Medulla oblongata (tissue), 1 donor: Measurements from ENCODE around the gene CIART.
"Not testable (repeated sequence)": the region's sequence is repeated elsewhere in the genome, so short reads cannot be mapped to it uniquely, and the experiment has no call there.

ENCODE experiments used
- DNase-seq: peaks from one replicate; pipeline ENCODE4 v3.0.0-alpha.2; 2015; ENCODE audit errors: extremely low spot score

The CIART gene

DNA sequence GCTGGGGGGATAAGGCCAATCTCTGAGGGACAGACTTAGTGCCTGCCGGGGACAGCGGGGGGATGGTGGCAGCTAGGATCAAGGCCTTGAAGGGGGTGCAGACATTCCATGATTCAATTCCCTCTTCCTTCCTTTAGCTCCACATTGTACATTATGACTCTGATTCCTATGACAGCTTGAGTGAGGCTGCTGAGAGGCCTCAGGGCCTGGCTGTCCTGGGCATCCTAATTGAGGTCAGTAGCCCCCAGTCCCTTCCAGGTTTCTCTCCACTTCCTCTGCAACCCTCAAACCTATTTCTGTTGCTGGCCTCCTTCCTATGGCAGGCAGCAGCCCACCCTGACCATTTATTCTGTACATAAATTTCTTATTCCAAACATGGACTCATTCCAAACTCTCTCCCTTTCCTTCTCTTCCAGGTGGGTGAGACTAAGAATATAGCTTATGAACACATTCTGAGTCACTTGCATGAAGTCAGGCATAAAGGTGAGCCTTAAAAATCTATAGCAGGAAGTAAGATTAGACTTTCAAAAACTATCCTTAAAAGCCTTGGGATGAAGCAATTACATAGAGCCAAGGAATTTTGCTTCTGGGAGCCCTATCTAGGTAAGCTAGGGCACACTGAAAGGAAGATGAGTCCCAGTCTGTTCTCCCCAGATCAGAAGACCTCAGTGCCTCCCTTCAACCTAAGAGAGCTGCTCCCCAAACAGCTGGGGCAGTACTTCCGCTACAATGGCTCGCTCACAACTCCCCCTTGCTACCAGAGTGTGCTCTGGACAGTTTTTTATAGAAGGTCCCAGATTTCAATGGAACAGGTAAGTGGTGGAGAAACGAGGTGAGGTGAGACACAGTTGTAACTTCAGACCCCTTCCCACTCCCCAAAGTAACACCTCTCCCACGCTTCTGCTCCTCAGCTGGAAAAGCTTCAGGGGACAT lies 19.7 kb upstream of the CIART start:
- DNase-seq, result no peak

DNA sequence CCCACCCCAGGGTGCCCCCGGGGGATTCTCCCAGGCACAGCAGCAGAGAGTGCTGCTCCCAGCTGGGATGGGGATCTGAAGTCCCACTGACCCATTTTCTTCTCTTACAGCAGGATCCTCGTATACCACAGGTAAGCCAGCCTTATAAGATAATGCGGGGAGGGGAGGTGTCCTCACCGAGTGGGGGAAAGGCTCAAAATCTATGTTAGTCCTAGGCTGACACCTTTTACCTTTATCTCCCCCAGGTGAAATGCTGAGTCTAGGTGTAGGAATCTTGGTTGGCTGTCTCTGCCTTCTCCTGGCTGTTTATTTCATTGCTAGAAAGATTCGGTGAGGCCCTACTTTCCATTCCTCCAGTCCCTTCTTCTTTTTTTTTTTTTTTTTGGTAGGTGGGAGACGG lies 18.8 kb upstream of the CIART start:
- no peak for DNase-seq

DNA sequence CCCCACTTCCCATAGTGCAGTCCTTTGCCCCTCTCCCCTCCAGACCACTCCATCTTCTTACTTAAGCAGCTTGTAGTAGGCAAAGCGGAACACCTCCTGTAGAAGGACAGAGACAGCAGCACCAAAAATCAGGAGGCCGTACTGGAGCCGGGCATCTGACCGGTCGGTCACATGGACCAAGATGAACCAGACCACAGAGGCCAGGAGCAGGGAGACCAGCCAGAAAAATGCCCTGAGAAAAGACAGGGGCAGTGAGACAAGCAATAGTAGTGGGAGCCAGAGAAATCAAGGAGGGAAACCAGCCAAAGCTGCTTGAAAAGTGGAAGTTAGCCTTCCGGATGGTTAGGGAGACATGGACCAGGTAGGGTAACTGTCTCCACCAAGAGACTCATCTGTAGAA lies 14.5 kb upstream of the CIART start:
- DNase-seq, result no peak

DNA sequence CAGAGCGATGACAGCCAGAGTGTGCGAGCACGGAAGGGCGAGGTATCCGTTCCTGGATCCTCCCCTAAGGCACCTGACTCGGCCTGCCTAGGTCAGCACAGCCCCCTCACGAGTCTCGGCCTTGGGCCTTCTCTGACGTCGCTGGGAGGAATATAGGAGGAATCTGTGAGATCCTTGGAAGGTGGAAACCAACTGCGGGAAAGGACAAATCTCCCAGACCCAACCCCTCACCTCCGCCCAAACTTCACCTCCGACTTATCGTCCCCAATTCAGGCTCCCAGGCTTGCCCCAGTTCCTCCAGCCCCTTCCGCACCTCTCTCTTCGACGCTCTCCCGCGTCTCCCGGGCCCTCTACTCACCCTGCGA lies 14.0 kb upstream of the CIART start:
- DNase-seq, result peak; percentile 57

DNA sequence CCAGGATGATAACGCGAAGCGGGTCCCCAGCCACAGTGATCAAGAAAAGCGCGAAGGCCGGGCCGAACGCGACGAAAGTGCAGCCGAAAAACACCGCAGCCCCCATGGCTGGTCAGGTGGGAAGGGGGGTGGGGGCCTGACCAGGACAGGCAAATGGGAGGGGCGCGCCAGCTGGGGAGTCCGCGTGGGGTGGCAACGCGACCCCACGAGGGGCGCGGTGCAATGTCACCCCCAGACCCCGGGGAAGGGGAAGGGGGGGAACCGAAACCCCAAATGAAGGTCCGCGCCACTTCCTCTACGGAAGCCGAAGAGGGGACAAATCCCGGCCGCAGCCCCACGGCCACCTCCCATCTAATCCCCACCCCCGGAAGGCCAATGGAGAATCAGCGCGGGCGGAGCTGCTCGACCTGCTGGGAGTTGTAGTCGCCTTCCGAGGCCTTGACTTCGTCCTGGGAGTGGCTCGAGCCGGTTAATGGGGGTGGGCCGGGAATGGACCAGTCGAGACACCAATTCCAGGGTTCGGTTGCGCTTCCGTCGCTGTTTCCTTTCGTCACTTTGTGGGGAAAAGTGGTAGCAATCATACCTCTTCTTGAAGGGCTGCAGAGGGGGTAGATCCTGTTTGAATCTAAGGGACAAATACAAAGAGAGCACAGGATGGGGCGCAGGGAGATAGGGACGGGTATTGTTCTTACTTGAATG lies 13.5 kb upstream of the CIART start, which contains the start of gene APH1A:
Gene APH1A (minus strand): TSS at position 312 of the 699 bp plus-strand sequence. CDS start 206 bp downstream, at position 106.
- peak; percentile 99 for DNase-seq

DNA sequence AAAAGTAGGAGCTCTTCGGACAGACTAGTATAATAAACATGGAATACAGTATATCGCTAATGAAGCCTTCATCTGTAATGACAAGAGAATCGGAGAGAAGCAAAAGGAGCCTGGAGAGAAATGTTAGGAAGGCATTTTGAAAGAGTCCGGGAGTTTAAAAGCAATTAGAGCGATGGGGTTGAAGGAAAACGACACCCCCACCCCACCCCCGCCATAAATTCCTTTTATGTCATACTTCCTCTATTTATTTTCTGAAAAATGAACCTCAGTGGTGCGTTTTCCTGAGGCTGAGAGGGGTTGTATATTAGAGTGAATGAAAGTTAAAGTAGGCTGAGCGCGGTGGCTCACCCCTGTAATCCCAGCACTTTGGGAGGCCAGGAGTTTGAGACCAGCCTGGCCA lies 12.9 kb upstream of the CIART start:
- DNase-seq, result no peak

DNA sequence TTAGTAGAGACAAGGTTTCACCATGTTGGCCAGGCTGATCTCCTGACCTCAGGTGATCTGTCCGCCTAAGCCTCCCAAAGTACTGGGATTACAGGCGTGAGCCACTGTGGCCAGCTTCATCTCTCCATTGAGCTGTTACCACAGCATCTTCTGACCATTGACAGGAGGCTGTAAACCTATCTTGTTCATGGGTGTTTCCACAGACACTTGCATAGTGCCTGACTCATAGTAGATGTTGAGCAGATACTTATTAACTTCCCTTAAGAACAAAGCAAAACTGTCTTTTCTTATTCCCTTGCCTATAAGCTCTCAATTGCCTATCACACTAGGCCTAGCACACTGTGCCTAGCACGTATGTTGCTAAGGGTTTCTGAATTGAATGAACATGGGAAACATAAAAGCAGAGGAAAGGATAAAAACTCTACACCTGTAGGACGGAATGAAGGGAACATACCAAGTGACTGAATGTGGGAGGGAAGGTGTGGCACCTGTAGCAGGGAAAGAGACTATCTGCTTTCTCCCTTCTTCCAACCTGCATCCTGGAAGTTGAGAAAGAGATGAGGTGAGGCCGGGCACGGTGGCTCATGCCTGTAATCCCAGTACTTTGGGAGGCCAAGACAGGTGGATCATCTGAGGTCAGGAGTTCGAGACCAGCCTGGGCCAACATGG lies 10.9 kb upstream of the CIART start:
- no peak for DNase-seq

- DNase-seq, result no peak
Observed at GRCh38 chr1:150273311-150273710, 9.0 kb upstream of the CIART start.

- DNase-seq, result no peak
Observed at GRCh38 chr1:150280138-150280707, 2.1 kb upstream of the CIART start.

- peak; percentile 91 for DNase-seq
Observed at GRCh38 chr1:150281221-150281757, 1.1 kb upstream of the CIART start.

GRCh38 chr1:150282558-150282958 lies 204 bp downstream of the CIART start:
- DNase-seq, result no peak

- DNase-seq, result no peak
Observed at GRCh38 chr1:150283260-150283659, 906 bp downstream of the CIART start.

DNA sequence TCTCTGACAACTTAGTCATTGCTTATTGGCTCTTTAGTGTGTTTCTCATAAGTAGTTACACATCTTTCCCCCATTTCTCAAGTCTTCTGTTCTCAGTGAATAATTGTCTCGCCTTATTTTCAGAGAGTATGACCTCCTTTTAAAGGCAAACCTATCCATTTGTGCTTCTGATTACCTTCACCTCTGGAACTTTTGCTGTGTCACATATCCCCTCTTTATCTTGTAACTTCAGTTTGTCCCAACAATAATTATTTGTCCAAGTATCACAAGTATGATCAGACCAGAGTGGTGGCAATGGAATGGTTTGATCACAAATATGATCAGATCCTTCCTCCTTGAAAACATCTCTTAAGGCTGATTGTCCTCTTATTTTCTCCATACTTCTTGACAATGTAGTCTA lies 6.0 kb downstream of the CIART start:
- DNase-seq, result no peak

DNA sequence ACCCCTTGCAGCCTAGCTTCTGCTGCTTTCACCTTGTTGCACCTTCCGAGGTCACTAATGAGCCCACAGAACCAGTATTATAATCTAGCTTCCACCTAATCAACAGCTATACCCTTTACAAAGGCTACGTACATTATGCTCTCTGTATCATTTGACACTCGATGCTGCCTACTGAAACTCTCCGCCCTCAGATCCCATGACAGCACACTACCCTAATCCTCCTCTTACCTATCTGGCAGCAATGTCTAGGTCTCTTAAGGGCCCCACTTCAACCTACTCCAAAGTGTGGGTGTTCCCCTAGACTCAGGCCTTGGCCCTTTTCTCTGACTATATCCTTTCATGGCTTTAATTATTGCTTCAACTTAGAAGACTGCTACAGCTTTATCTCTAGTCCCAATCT lies 6.5 kb downstream of the CIART start:
- no peak for DNase-seq

- peak; percentile 95 for DNase-seq
Observed at GRCh38 chr1:150293433-150294253, 11.3 kb downstream of the CIART start, which contains the start of gene MRPS21. MRPS21 (plus strand) TSS chr1:150293861; CDS start chr1:150294367, 506 bp downstream.

DNA sequence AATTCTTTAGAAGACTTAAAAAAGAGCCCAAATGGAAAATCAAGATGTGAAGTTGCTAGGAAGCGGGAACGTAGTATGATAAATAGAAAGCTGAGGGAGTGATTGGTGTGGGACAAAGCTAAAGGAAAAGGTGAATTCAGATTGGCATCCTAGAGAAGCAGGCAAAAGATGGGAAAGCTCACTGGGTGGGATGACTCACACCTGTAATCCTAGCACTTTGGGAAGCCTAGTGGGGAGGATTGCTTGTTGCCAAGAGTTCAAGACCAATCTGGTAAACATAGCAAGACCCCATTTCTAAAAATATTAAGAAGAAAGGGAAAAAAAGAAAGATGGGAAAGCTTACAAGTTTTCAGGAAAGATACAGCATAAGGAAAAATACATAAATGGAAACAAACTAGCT lies 13.1 kb downstream of the CIART start:
- no peak for DNase-seq

- DNase-seq, result no peak
Observed at GRCh38 chr1:150299716-150300115, 17.4 kb downstream of the CIART start.

- DNase-seq, result peak; percentile 67
Observed at GRCh38 chr1:150302338-150302737, 20.0 kb downstream of the CIART start.

DNA sequence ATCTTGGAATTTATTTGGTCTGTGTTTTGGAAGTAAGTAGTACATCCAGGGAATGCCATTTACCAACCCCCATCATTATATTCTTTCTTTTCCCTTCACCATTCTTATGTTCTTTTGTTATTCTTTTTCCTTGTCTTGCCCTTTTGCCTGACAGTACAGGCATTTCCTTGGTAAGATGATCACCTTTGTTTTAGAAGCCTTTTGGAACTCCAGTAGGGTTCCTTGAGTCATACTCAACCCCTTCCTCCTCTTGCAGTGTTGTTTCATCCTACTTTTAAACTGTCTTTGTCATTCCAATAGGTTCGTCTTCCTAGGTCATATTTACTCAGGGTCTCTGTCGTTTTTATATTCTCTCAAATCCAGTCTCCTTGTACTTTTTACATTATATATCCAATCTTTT lies 20.5 kb downstream of the CIART start:
- no peak for DNase-seq

- not testable (repeated sequence) for DNase-seq
Observed at GRCh38 chr1:150308585-150308984, 26.2 kb downstream of the CIART start.
